ENCODE measurements around the gene AMY2B. TPM values are rescaled to one million over a fixed set of nuclear protein-coding genes. Genes with fewer than 3 reads are reported as not detected.

Gene AMY2B
- total and polyA plus RNA-seq, 2 donors from 2014 or later = 26.5 to 31.1 TPM

Other genes with a start within 250 kb of the AMY2B start
- 40.5 TPM for gene RNPC3, start 45.9 kb upstream of the AMY2B start, total RNA-seq
- 19.8 TPM for gene RNPC3, start 45.9 kb upstream of the AMY2B start, polyA plus RNA-seq (ENCODE audit: insufficient read depth, low read depth, low replicate concordance)
- gene AMY2A, start 45.8 kb downstream of the AMY2B start, total RNA-seq = not detected
- gene AMY2A, start 45.8 kb downstream of the AMY2B start, polyA plus RNA-seq (ENCODE audit: insufficient read depth, low read depth, low replicate concordance) = 0.26 TPM
- gene AMY1A, start 84.2 kb downstream of the AMY2B start, total RNA-seq = not detected
- not detected for gene AMY1A, start 84.2 kb downstream of the AMY2B start, polyA plus RNA-seq (ENCODE audit: insufficient read depth, low read depth, low replicate concordance)
- not detected for gene AMY1B, start 124.6 kb downstream of the AMY2B start, total RNA-seq
- gene AMY1B, start 124.6 kb downstream of the AMY2B start, polyA plus RNA-seq (ENCODE audit: insufficient read depth, low read depth, low replicate concordance) = not detected
- gene AMY1C, start 178.3 kb downstream of the AMY2B start, total RNA-seq = not detected
- gene AMY1C, start 178.3 kb downstream of the AMY2B start, polyA plus RNA-seq (ENCODE audit: insufficient read depth, low read depth, low replicate concordance) = not detected

All from kidney (tissue), 2 donors.